HCT116 (cell line): ENCODE results near the gene ADM2. TPM values are rescaled to one million over a fixed set of nuclear protein-coding genes. Genes with fewer than 3 reads are reported as not detected.

Source experiments
- ATAC-seq: fragments of 200-7000 bp; cut with Tn5 transposase; 2 replicates; pipeline ENCODE4 v1.9.1; 2020; ENCODE audit warnings: mild to moderate bottlenecking, moderate library complexity
- BruUV-seq: library from RNA; stranded (reverse); fragments of 400-500 nt; replicated peaks from 2 replicates; lab custom pipeline; 2021; lab: Mats Ljungman, UMichigan
- CTCF ChIA-PET: fragments of 300-600 bp; sonication (Branson Sonifier 250); formaldehyde crosslinking; loops from one replicate; lab custom pipeline; 2021; ENCODE audit warnings: antibody characterized with exemption; lab: Charles Lee
- POLR2A ChIA-PET: fragments of 300-600, 350-600 bp; sonication (Branson Sonifier 250); formaldehyde crosslinking; loops from one replicate; lab custom pipeline; 2021; ENCODE audit warnings: antibody characterized with exemption; lab: Charles Lee
- RAD21 ChIA-PET, 2 experiments: fragments of 300-600 bp; sonication (Branson Sonifier 250); formaldehyde crosslinking; loops; one replicate each; lab custom pipeline; 2023; ENCODE audit warnings: low total read pairs in 2 of 2; ENCODE audit not compliant: uncharacterized antibody in 2 of 2, unreplicated experiment in 2 of 2, low non-redundant PET in 1 of 2; lab: Charles Lee
- DNase-seq: peaks from one replicate; pipeline ENCODE4 v3.0.0-alpha.2; 2010; ENCODE audit warnings: low read depth, low spot score
- H2AFZ ChIP-seq: fragments of 200-600 bp; shearing (Covaris generic), sonication (generic); 2 replicates; pipeline ENCODE4 v1.6.1; 2017; ENCODE audit warnings: low read depth, mixed run types, mixed read lengths, antibody characterized with exemption, low read length; ENCODE audit not compliant: poor library complexity, severe bottlenecking
- H3K27ac ChIP-seq: 2 replicates; pipeline ENCODE4 v1.5.1; 2012; ENCODE audit warnings: low read depth, low read length
- H3K27me3 ChIP-seq: fragments of 200-600 bp; sonication (generic); 2 replicates; pipeline ENCODE4 v1.6.1; 2016; ENCODE audit warnings: mixed run types, low read length, mixed read lengths; ENCODE audit not compliant: insufficient read depth
- H3K36me3 ChIP-seq, 2 experiments: fragments of 200-500 bp in 1 of 2; fragments of 200-600 bp in 1 of 2; sonication (Bioruptor generic) in 1 of 2; sonication (generic) in 1 of 2; 2 replicates each; pipeline versions ENCODE4 v1.5.1 to v1.6.1; 2014 to 2016; ENCODE audit warnings: low read length in 2 of 2, inconsistent platforms in 1 of 2, mixed read lengths in 1 of 2, mixed run types in 1 of 2; ENCODE audit not compliant: insufficient read depth in 2 of 2, control insufficient read depth in 1 of 2
- H3K4me1 ChIP-seq, 2 experiments: fragments of 200-600 bp in 1 of 2; sonication (generic) in 1 of 2; 2 replicates each; pipeline versions ENCODE4 v1.5.1 to v1.6.1; 2012 to 2017; ENCODE audit warnings: low read length in 2 of 2, inconsistent platforms in 1 of 2, mild to moderate bottlenecking in 1 of 2, mixed read lengths in 1 of 2, mixed run types in 1 of 2, moderate library complexity in 1 of 2; ENCODE audit not compliant: insufficient read depth in 2 of 2, control insufficient read depth in 1 of 2
- H3K4me2 ChIP-seq: fragments of 200-600 bp; sonication (generic); 2 replicates; pipeline ENCODE4 v1.6.1; 2017; ENCODE audit warnings: mixed run types, low read length, mixed read lengths
- H3K4me3 ChIP-seq, 2 experiments: fragments of 200-600 bp in 1 of 2; sonication (generic) in 1 of 2; replicated peaks in 1 of 2; 2 replicates each; pipeline ENCODE4 v1.5.1; 2011 to 2016; ENCODE audit warnings: low read length in 2 of 2, control low read depth in 1 of 2, low read depth in 1 of 2, mild to moderate bottlenecking in 1 of 2, mixed read lengths in 1 of 2, mixed run types in 1 of 2
- H3K79me2 ChIP-seq: fragments of 200-600 bp; sonication (generic); 2 replicates; pipeline ENCODE4 v1.6.1; 2017; ENCODE audit warnings: mild to moderate bottlenecking, mixed run types, low read length, moderate library complexity, mixed read lengths; ENCODE audit not compliant: insufficient read depth
- H3K9ac ChIP-seq: fragments of 200-600 bp; sonication (generic); 2 replicates; pipeline ENCODE4 v1.6.1; 2016; ENCODE audit warnings: low read length, mixed read lengths
- H3K9me2 ChIP-seq: fragments of 200-600 bp; sonication (generic), shearing (Covaris generic); 2 replicates; pipeline ENCODE4 v1.6.1; 2017; ENCODE audit warnings: mixed run types, mild to moderate bottlenecking, moderate library complexity; ENCODE audit not compliant: insufficient read depth
- H3K9me3 ChIP-seq, 2 experiments: fragments of 200-500 bp in 1 of 2; fragments of 200-600 bp in 1 of 2; sonication (Bioruptor generic) in 1 of 2; sonication (generic) in 1 of 2; 2 replicates each; pipeline ENCODE4 v1.6.1; 2014 to 2017; ENCODE audit warnings: low read length in 2 of 2, mixed read lengths in 2 of 2, inconsistent platforms in 1 of 2, low read depth in 1 of 2, mild to moderate bottlenecking in 1 of 2, mixed run types in 1 of 2, moderate library complexity in 1 of 2; ENCODE audit not compliant: control insufficient read depth in 1 of 2, insufficient read depth in 1 of 2
- H4K20me1 ChIP-seq: fragments of 200-600 bp; sonication (generic), shearing (Covaris generic); 2 replicates; pipeline ENCODE4 v1.6.1; 2017; ENCODE audit warnings: mixed run types, mild to moderate bottlenecking, moderate library complexity; ENCODE audit not compliant: insufficient read depth
- CBX3 ChIP-seq: IDR thresholded peaks from 2 replicates; pipeline ENCODE4 v1.6.1; 2012; ENCODE audit warnings: low read depth
- JUND ChIP-seq: IDR thresholded peaks from 2 replicates; pipeline ENCODE4 v1.6.1; 2012
- MAX ChIP-seq: IDR thresholded peaks from 2 replicates; pipeline ENCODE4 v1.6.1; 2012
- POLR2A ChIP-seq: IDR thresholded peaks from 2 replicates; pipeline ENCODE4 v1.7.0; 2011; ENCODE audit warnings: borderline replicate concordance; ENCODE audit not compliant: insufficient read depth, insufficient read length; ENCODE audit errors: extremely low read depth
- RAD21 ChIP-seq: IDR thresholded peaks from 2 replicates; pipeline ENCODE4 v1.6.1; 2012; ENCODE audit warnings: low read depth, mild to moderate bottlenecking
- REST ChIP-seq: IDR thresholded peaks from 2 replicates; pipeline ENCODE4 v1.6.1; 2012; ENCODE audit warnings: low read depth
- SIN3A ChIP-seq: IDR thresholded peaks from 2 replicates; pipeline ENCODE4 v1.6.1; 2012; ENCODE audit warnings: low read depth
- SP1 ChIP-seq: IDR thresholded peaks from 2 replicates; pipeline ENCODE4 v1.6.1; 2012; ENCODE audit warnings: low read depth
- ZFX ChIP-seq: fragments of 450-650 bp; IDR thresholded peaks from 2 replicates; pipeline ENCODE4 v1.6.1; 2017
- ZNF274 ChIP-seq: fragments of 200-500 bp; sonication (Bioruptor generic); IDR thresholded peaks from 2 replicates; pipeline ENCODE4 v1.6.1; 2014; ENCODE audit warnings: mild to moderate bottlenecking, low read depth, low read length, inconsistent platforms
- intact Hi-C: fragments of 100-400 bp; cut with micrococcal nuclease; formaldehyde crosslinking; loops from 2 replicates; pipeline ENCODE4 v1.10.0; 2022
- total RNA-seq: library from RNA; stranded (reverse); gene quantifications from one replicate; pipeline ENCODE4 v1.2.1, GENCODE V29; 2021; ENCODE audit not compliant: unreplicated experiment
- TF ChIP-seq, protein P1 (sequence below), 3 experiments: fragments of 200-600 bp in 1 of 3; sonication (generic) in 1 of 3; IDR thresholded peaks in 2 of 3; conservative IDR thresholded peaks in 1 of 3; 2 replicates each; pipeline ENCODE4 v1.5.1; 2012 to 2017; ENCODE audit warnings: low read depth in 2 of 3, low read length in 2 of 3, antibody characterized with exemption in 1 of 3, borderline replicate concordance in 1 of 3, control low read depth in 1 of 3, mild to moderate bottlenecking in 1 of 3, mixed read lengths in 1 of 3, mixed run types in 1 of 3, moderate library complexity in 1 of 3; ENCODE audit not compliant: insufficient read depth in 1 of 3
- TF ChIP-seq, protein P2 (sequence below): IDR thresholded peaks from 2 replicates; pipeline ENCODE4 v1.6.1; 2011; ENCODE audit warnings: mild to moderate bottlenecking, low read length, moderate library complexity; ENCODE audit not compliant: insufficient replicate concordance; ENCODE audit errors: extremely low read depth

ADM2 gene
- total RNA-seq, 1 experiment from 2014 or later: 12.8 TPM

DNA sequence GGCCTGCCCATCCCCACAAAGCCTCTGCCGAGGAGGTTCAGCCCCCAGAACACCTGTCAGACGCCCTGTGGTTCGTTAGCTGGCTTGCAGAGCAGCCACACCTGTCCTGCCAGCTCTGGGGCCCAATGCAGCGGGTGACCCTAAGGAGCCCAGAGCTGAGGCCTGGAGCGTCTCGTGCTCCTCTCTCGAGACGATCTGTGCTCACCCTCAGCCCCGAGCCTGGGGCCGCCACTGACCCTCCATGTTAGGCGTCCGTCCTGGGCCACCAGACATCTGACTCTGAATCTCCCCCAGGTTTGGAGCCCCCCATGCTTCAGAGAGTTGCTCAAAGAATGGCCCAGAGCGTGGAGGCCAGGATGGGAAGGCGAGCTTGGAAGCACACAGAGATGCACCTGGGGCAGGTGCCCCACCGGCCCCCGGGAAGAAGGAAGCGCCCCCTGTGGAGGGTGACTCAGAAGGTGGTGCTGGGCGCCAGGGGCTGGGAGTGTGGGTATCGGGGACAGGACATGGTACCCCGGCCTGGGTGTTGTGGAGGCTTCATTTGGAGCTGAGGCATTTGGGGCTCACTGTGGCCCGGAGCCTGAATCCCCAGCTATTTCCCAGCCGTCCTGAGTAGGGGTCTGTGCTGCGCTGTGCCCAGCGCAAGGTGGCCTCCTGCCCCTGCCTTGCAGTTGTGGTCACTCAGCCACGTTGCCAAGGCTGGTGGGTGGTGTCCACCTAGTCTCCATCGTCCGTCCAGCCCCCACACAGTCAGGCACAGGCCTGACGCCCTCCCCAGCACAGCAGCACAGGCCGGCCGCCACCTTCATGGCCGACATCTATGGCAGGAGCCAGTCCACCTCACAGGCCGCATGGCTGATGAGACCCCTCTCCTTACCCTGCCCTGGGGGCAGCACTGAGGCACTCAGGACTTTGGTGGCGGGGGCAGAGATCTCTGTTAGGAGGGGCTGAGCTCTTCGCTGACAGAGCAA lies 42.8 kb upstream of the ADM2 start:
- CTCF ChIA-PET: no interaction called here

More for the DNA sequence above, 42.8 kb upstream of the ADM2 start:
- Histone ChIP-seq H3K4me2 (no peak overlapping the region), H3K4me1 (no peaks in the 10 kb centered on the region), H3K36me3 (peaks cover 5 to 8% of the 10 kb centered on the region in 2 experiments; a peak in 2 of 4 replicates), H2AFZ (no peak overlapping the region), H3K9ac (no peak overlapping the region), H3K9me2 (no peaks in the 10 kb centered on the region), H3K79me2 (no peaks in the 10 kb centered on the region), H3K4me3 (no peak overlapping the region), H4K20me1 (no peaks in the 10 kb centered on the region), H3K27ac (no peak overlapping the region), H3K27me3 (no peaks in the 10 kb centered on the region), H3K9me3 (no peaks in the 10 kb centered on the region)
- POLR2A ChIA-PET: no interaction called here
- intact Hi-C loops: no loop called here
- DNase-seq: no peak
- TF ChIP-seq CBX3: no peak
- TF ChIP-seq RAD21: no peak
- no peak for TF ChIP-seq JUND
- no peak for TF ChIP-seq ZNF274
- TF ChIP-seq SP1: no peak
- TF ChIP-seq MAX: no peak
- TF ChIP-seq, protein P1, sequence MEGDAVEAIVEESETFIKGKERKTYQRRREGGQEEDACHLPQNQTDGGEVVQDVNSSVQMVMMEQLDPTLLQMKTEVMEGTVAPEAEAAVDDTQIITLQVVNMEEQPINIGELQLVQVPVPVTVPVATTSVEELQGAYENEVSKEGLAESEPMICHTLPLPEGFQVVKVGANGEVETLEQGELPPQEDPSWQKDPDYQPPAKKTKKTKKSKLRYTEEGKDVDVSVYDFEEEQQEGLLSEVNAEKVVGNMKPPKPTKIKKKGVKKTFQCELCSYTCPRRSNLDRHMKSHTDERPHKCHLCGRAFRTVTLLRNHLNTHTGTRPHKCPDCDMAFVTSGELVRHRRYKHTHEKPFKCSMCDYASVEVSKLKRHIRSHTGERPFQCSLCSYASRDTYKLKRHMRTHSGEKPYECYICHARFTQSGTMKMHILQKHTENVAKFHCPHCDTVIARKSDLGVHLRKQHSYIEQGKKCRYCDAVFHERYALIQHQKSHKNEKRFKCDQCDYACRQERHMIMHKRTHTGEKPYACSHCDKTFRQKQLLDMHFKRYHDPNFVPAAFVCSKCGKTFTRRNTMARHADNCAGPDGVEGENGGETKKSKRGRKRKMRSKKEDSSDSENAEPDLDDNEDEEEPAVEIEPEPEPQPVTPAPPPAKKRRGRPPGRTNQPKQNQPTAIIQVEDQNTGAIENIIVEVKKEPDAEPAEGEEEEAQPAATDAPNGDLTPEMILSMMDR (IDR thresholded peaks at IDR 0.05 in 2 of 3, conservative IDR thresholded peaks at IDR 0.05 in 1 of 3; ENCODE audit: borderline replicate concordance in 1 of 3, insufficient read depth in 1 of 3, low read depth in 2 of 3, low read length in 2 of 3): no peak
- TF ChIP-seq POLR2A: no peak
- TF ChIP-seq SIN3A: no peak
- no peak for TF ChIP-seq REST
- TF ChIP-seq, protein P2, sequence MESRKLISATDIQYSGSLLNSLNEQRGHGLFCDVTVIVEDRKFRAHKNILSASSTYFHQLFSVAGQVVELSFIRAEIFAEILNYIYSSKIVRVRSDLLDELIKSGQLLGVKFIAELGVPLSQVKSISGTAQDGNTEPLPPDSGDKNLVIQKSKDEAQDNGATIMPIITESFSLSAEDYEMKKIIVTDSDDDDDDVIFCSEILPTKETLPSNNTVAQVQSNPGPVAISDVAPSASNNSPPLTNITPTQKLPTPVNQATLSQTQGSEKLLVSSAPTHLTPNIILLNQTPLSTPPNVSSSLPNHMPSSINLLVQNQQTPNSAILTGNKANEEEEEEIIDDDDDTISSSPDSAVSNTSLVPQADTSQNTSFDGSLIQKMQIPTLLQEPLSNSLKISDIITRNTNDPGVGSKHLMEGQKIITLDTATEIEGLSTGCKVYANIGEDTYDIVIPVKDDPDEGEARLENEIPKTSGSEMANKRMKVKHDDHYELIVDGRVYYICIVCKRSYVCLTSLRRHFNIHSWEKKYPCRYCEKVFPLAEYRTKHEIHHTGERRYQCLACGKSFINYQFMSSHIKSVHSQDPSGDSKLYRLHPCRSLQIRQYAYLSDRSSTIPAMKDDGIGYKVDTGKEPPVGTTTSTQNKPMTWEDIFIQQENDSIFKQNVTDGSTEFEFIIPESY: no peak
- TF ChIP-seq ZFX: no peak
- no TSS peak for BruUV-seq
- no peak for ATAC-seq
- RAD21 ChIA-PET: no interaction called here
